WTC11 (cell line): ENCODE results near the gene TWF2.

Source experiments
- AR ChIP-seq: fragments of 250-450 bp; sonication (Bioruptor Pico); IDR thresholded peaks from 2 replicates; pipeline ENCODE4 v1.9.0; 2021; ENCODE audit warnings: mild to moderate bottlenecking
- ATF2 ChIP-seq: sonication (generic); formaldehyde crosslinking; IDR thresholded peaks from 2 replicates; pipeline ENCODE4 v1.8.1; 2022; ENCODE audit warnings: low read depth, missing genetic modification reagents, borderline replicate concordance
- CREB1 ChIP-seq: sonication (generic); formaldehyde crosslinking; IDR thresholded peaks from 2 replicates; pipeline ENCODE4 v1.8.0; 2023; ENCODE audit warnings: mild to moderate bottlenecking, missing genetic modification reagents
- CREM ChIP-seq: sonication (generic); formaldehyde crosslinking; IDR thresholded peaks from 2 replicates; pipeline ENCODE4 v1.8.1; 2022; ENCODE audit warnings: mild to moderate bottlenecking, missing genetic modification reagents, moderate library complexity
- CTCF ChIP-seq: fragments of 200-600 bp; IDR thresholded peaks from 2 replicates; pipeline ENCODE4 v1.8.0; 2022; ENCODE audit warnings: antibody characterized with exemption
- E2F1 ChIP-seq: sonication (generic); formaldehyde crosslinking; IDR thresholded peaks from 2 replicates; pipeline ENCODE4 v1.8.0; 2022; ENCODE audit warnings: mild to moderate bottlenecking, missing genetic modification reagents
- FOXK1 ChIP-seq: sonication (generic); formaldehyde crosslinking; IDR thresholded peaks from 2 replicates; pipeline ENCODE4 v1.8.0; 2022; ENCODE audit warnings: mild to moderate bottlenecking, moderate library complexity, missing genetic modification reagents
- FOXP1 ChIP-seq: sonication (generic); formaldehyde crosslinking; IDR thresholded peaks from 2 replicates; pipeline ENCODE4 v1.8.0; 2022; ENCODE audit warnings: missing genetic modification reagents, mild to moderate bottlenecking, moderate library complexity, borderline replicate concordance
- FOXP4 ChIP-seq: sonication (generic); formaldehyde crosslinking; IDR thresholded peaks from 2 replicates; pipeline ENCODE4 v1.8.0; 2022; ENCODE audit warnings: mild to moderate bottlenecking, missing genetic modification reagents
- MLX ChIP-seq: sonication (generic); formaldehyde crosslinking; IDR thresholded peaks from 2 replicates; pipeline ENCODE4 v1.8.1; 2023; ENCODE audit warnings: mild to moderate bottlenecking, missing genetic modification reagents, moderate library complexity
- SMAD3 ChIP-seq: sonication (generic); formaldehyde crosslinking; IDR thresholded peaks from 2 replicates; pipeline ENCODE4 v1.8.0; 2022; ENCODE audit warnings: missing genetic modification reagents, mild to moderate bottlenecking, borderline replicate concordance

- no peak for TF ChIP-seq CREM (CRISPR knock-in tag)
- no peak for TF ChIP-seq CTCF
- TF ChIP-seq FOXK1 (CRISPR knock-in tag) = no peak
- TF ChIP-seq ATF2 = no peak
- TF ChIP-seq E2F1 = no peak
- no peak for TF ChIP-seq FOXP1 (CRISPR knock-in tag)
- TF ChIP-seq SMAD3 = no peak
- TF ChIP-seq AR (CRISPR knock-in tag) = no peak
- TF ChIP-seq MLX (CRISPR knock-in tag) = no peak
- TF ChIP-seq CREB1 (CRISPR knock-in tag) = no peak
- TF ChIP-seq FOXP4 (CRISPR knock-in tag) = no peak
Observed at GRCh38 chr3:52196977-52197376, 42.0 kb downstream of the TWF2 start.
